Tibial nerve (tissue), 4 donors: ENCODE data around the gene SCAF4. TPM values are rescaled to one million over a fixed set of nuclear protein-coding genes. Genes with fewer than 3 reads are reported as not detected.

Experiments
- DNase-seq, 2 donors: peaks; one replicate each; pipeline ENCODE4 v3.0.0-alpha.2; 2019; ENCODE audit warnings: low spot score in 2 of 2
- H3K27ac ChIP-seq, 4 donors: fragments of 200-600 bp; sonication (generic) in 3 of 4; one replicate each; pipeline ENCODE4 v1.5.1; 2017 to 2019; ENCODE audit warnings: mild to moderate bottlenecking in 1 of 4
- H3K27me3 ChIP-seq, 2 donors: fragments of 200-600 bp; sonication (generic) in 1 of 2; one replicate each; pipeline versions ENCODE4 v1.5.1 to v1.6.0; 2017 to 2019
- H3K36me3 ChIP-seq, 3 donors: fragments of 200-600 bp; sonication (generic); one replicate each; pipeline ENCODE4 v1.5.1; 2018 to 2019
- H3K4me1 ChIP-seq, 4 donors: fragments of 200-600 bp; sonication (generic) in 3 of 4; one replicate each; pipeline ENCODE4 v1.5.1; 2017 to 2019
- H3K4me3 ChIP-seq, 4 donors: fragments of 200-600 bp; sonication (generic) in 3 of 4; one replicate each; pipeline ENCODE4 v1.5.1; 2017 to 2019; ENCODE audit warnings: mild to moderate bottlenecking in 1 of 4, moderate library complexity in 1 of 4
- H3K9me3 ChIP-seq, 4 donors: fragments of 200-600 bp; sonication (generic) in 3 of 4; one replicate each; pipeline ENCODE4 v1.5.1; 2017 to 2019
- CTCF ChIP-seq, 5 experiments: fragments of 200-600 bp in 3 of 5; fragments of 450-650 bp in 2 of 5; sonication (generic) in 3 of 5; IDR thresholded peaks; one replicate each; pipeline ENCODE4 v1.5.1; 2016 to 2019; ENCODE audit warnings: antibody characterized with exemption in 5 of 5, mild to moderate bottlenecking in 3 of 5, moderate library complexity in 2 of 5
- EP300 ChIP-seq, 2 donors: sonication (generic); formaldehyde crosslinking; IDR thresholded peaks; one replicate each; pipeline ENCODE4 v1.6.1; 2017; ENCODE audit warnings: antibody characterized with exemption in 2 of 2, mild to moderate bottlenecking in 1 of 2
- POLR2A ChIP-seq, 2 donors: fragments of 450-650 bp; IDR thresholded peaks; one replicate each; pipeline ENCODE4 v1.6.1; 2017; ENCODE audit warnings: antibody characterized with exemption in 2 of 2, mild to moderate bottlenecking in 2 of 2, moderate library complexity in 2 of 2
- WGBS, 2 donors: methylation state at CpG; one replicate each; pipeline ENCODE4 v1.1.5; 2018; 5-methylcytosine and 5-hydroxymethylcytosine counted together
- total RNA-seq, 4 donors: library from RNA; depleted of rRNA; stranded (reverse); fragments of >200 nt; gene quantifications; one replicate each; pipeline ENCODE4 v1.1.0, GENCODE V29; 2016

SCAF4 gene
- total RNA-seq, 4 donors from 2014 or later = 13.2 to 23.2 (median 17.6) TPM

GRCh38 chr21:31663584-31664249 lies 68.2 kb downstream of the SCAF4 start:
- Histone ChIP-seq H3K4me1 (peaks cover 0 to 77% (median 22%) of the 10 kb centered on the region in 4 donors), H3K9me3 (no peaks in the 10 kb centered on the region), H3K4me3 (no peak overlapping the region), H3K27me3 (no peaks in the 10 kb centered on the region), H3K36me3 (peaks cover 0 to 52% (median 0%) of the 10 kb centered on the region in 3 donors), H3K27ac (no peak overlapping the region)
- WGBS, 2 donors = 84 to 88% methylated on average over 7 of the region's 7 CpGs
- TF ChIP-seq POLR2A (IDR thresholded peaks at IDR 0.05) = no peak
- TF ChIP-seq EP300 (IDR thresholded peaks at IDR 0.05) = no peak
- no peak for TF ChIP-seq CTCF (IDR thresholded peaks at IDR 0.05)
- DNase-seq = no peak

- peaks cover 0 to 55% (median 21%) of the 10 kb centered on the region in 4 donors for H3K4me1 ChIP-seq
- no peaks in the 10 kb centered on the region for H3K27me3 ChIP-seq
- peak overlapping the region; percentile 78 to 93 (median 84) for H3K4me3 ChIP-seq
- peaks cover 0 to 28% (median 0%) of the 10 kb centered on the region in 3 donors for H3K36me3 ChIP-seq
- peak overlapping the region in 3 of 4 donors; percentile 94 to 96 (median 94) for H3K27ac ChIP-seq
- no peaks in the 10 kb centered on the region for H3K9me3 ChIP-seq
- WGBS, 2 donors = 28 to 32% methylated on average over 8 of the region's 8 CpGs
- no peak for DNase-seq
- TF ChIP-seq EP300 (IDR thresholded peaks at IDR 0.05) (no peak), POLR2A (IDR thresholded peaks at IDR 0.05) (no peak), CTCF (IDR thresholded peaks at IDR 0.05) (no peak)
Measured at GRCh38 chr21:31660591-31660990, 71.3 kb downstream of the SCAF4 start.

GRCh38 chr21:31660259-31660565 lies 71.7 kb downstream of the SCAF4 start:
- TF ChIP-seq EP300 (IDR thresholded peaks at IDR 0.05) = no peak
- no peak for TF ChIP-seq CTCF (IDR thresholded peaks at IDR 0.05)
- TF ChIP-seq POLR2A (IDR thresholded peaks at IDR 0.05) = no peak

GRCh38 chr21:31659536-31660258 lies 72.2 kb downstream of the SCAF4 start, which contains the start of gene SOD1:
Gene SOD1 (plus strand): TSS chr21:31659693. CDS start chr21:31659770, 77 bp downstream.
- Histone ChIP-seq H3K36me3 (peaks cover 0 to 22% (median 0%) of the 10 kb centered on the region in 3 donors), H3K27me3 (no peaks in the 10 kb centered on the region), H3K27ac (peak within 1 kb of the TSS; percentile 74 to 96 (median 94)), H3K4me3 (peak within 1 kb of the TSS; percentile 78 to 93 (median 84)), H3K4me1 (peaks cover 0 to 46% (median 17%) of the 10 kb centered on the region in 4 donors), H3K9me3 (no peaks in the 10 kb centered on the region)
- 0 to 1% methylated on average over 37 to 44 of the region's 87 CpGs for WGBS, 2 donors
- peak; percentile 78 to 92 for TF ChIP-seq POLR2A (IDR thresholded peaks at IDR 0.05)
- peak in 4 of 5 experiments; percentile 26 to 51 (median 42) for TF ChIP-seq CTCF (IDR thresholded peaks at IDR 0.05)
- peak; percentile 43 to 98 for TF ChIP-seq EP300 (IDR thresholded peaks at IDR 0.05)
- DNase-seq = peak; percentile 91

More at GRCh38 chr21:31660259-31660565, 71.7 kb downstream of the SCAF4 start:
- 1% methylated on average over 12 of the region's 12 CpGs for WGBS, 2 donors
- peaks cover 0 to 52% (median 19%) of the 10 kb centered on the region in 4 donors for H3K4me1 ChIP-seq
- peak overlapping the region; percentile 78 to 93 (median 84) for H3K4me3 ChIP-seq
- peaks cover 0 to 24% (median 0%) of the 10 kb centered on the region in 3 donors for H3K36me3 ChIP-seq
- H3K27ac ChIP-seq = peak overlapping the region; percentile 74 to 96 (median 94)
- no peaks in the 10 kb centered on the region for H3K27me3 ChIP-seq
- no peak for DNase-seq
- H3K9me3 ChIP-seq = no peaks in the 10 kb centered on the region

GRCh38 chr21:31659286-31659535 lies 72.7 kb downstream of the SCAF4 start:
- Histone ChIP-seq H3K9me3 (no peaks in the 10 kb centered on the region), H3K27me3 (no peaks in the 10 kb centered on the region), H3K4me1 (peaks cover 0 to 43% (median 15%) of the 10 kb centered on the region in 4 donors), H3K4me3 (peak overlapping the region; percentile 78 to 93 (median 84)), H3K27ac (peak overlapping the region; percentile 74 to 96 (median 94)), H3K36me3 (peaks cover 0 to 20% (median 0%) of the 10 kb centered on the region in 3 donors)
- DNase-seq = no peak
- 1% methylated on average over 13 to 18 of the region's 18 CpGs for WGBS, 2 donors
- TF ChIP-seq CTCF (IDR thresholded peaks at IDR 0.05) = no peak
- no peak for TF ChIP-seq EP300 (IDR thresholded peaks at IDR 0.05)
- no peak for TF ChIP-seq POLR2A (IDR thresholded peaks at IDR 0.05)
